ENCODE data around the gene PARP15. TPM values are rescaled to one million over a fixed set of nuclear protein-coding genes. Genes with fewer than 3 reads are reported as not detected.

The PARP15 gene
- total RNA-seq, 2 experiments from 2014 or later, result 41.6 to 41.8 TPM

- no peak overlapping the region for H3K27ac Mint-ChIP-seq
- H3K27me3 Mint-ChIP-seq, result no peaks in the 10 kb centered on the region
- intact Hi-C loops (cut with DNase I, micrococcal nuclease), result loop anchor here in 1 of 2 experiments (10.0 kb wide), 1 partner anchor 864 kb away; no protein-coding TSS in a partner anchor
- H3K36me3 Mint-ChIP-seq (ENCODE audit: low read depth), result peaks cover 47% of the 10 kb centered on the region
- Histone ChIP-seq H3K36me3 (ENCODE audit: insufficient read depth, low read length) (no peaks in the 10 kb centered on the region), H3K4me3 (ENCODE audit: low read length) (no peak overlapping the region), H3K9me3 (ENCODE audit: control insufficient read depth in 1 of 2, insufficient read depth in 1 of 2, low read length in 2 of 2) (no peaks in the 10 kb centered on the region), H3K27ac (ENCODE audit: low read depth in 1 of 2, low read length in 2 of 2) (no peak overlapping the region), H3K27me3 (ENCODE audit: control insufficient read depth in 1 of 2, insufficient read depth in 2 of 2, low read length in 2 of 2) (no peaks in the 10 kb centered on the region), H3K4me1 (ENCODE audit: insufficient read depth, low read length) (no peaks in the 10 kb centered on the region)
- H3K4me3 Mint-ChIP-seq, result no peak overlapping the region
- H3K9me3 Mint-ChIP-seq, result no peaks in the 10 kb centered on the region
- POLR2A ChIA-PET, result no interaction called here
- ATAC-seq (ENCODE audit: poor library complexity), result no peak
- no peak for DNase-seq
- TF ChIP-seq CTCF (IDR thresholded peaks at IDR 0.05), result no peak
- H3K4me1 Mint-ChIP-seq (ENCODE audit: low read depth), result peaks cover 38% of the 10 kb centered on the region
- CTCF ChIA-PET, result no interaction called here
Measured at GRCh38 chr3:122589297-122589696, 11.8 kb downstream of the PARP15 start.

GRCh38 chr3:122590610-122591009 is 13.2 kb downstream of the PARP15 start:
- DNase-seq (no peak), ATAC-seq (ENCODE audit: poor library complexity) (no peak)
- POLR2A ChIA-PET, result no interaction called here
- TF ChIP-seq CTCF (IDR thresholded peaks at IDR 0.05), result no peak
- Histone ChIP-seq H3K4me3 (ENCODE audit: low read length) (no peak overlapping the region), H3K36me3 (ENCODE audit: insufficient read depth, low read length) (no peaks in the 10 kb centered on the region), H3K27ac (ENCODE audit: low read depth in 1 of 2, low read length in 2 of 2) (no peak overlapping the region), H3K4me1 (ENCODE audit: insufficient read depth, low read length) (no peaks in the 10 kb centered on the region), H3K27me3 (ENCODE audit: control insufficient read depth in 1 of 2, insufficient read depth in 2 of 2, low read length in 2 of 2) (no peaks in the 10 kb centered on the region), H3K9me3 (ENCODE audit: control insufficient read depth in 1 of 2, insufficient read depth in 1 of 2, low read length in 2 of 2) (no peaks in the 10 kb centered on the region)
- intact Hi-C loops (cut with DNase I, micrococcal nuclease), result no loop called here
- H3K27me3 Mint-ChIP-seq, result no peaks in the 10 kb centered on the region
- no peak overlapping the region for H3K4me3 Mint-ChIP-seq
- H3K27ac Mint-ChIP-seq, result no peak overlapping the region
- H3K9me3 Mint-ChIP-seq, result no peaks in the 10 kb centered on the region
- H3K4me1 Mint-ChIP-seq (ENCODE audit: low read depth), result peaks cover 30% of the 10 kb centered on the region
- CTCF ChIA-PET, result no interaction called here
- H3K36me3 Mint-ChIP-seq (ENCODE audit: low read depth), result peaks cover 41% of the 10 kb centered on the region

GRCh38 chr3:122594025-122594424 is 16.6 kb downstream of the PARP15 start:
- DNase-seq (no peak), ATAC-seq (ENCODE audit: poor library complexity) (no peak)
- no peaks in the 10 kb centered on the region for H3K4me1 ChIP-seq (ENCODE audit: insufficient read depth, low read length)
- no peaks in the 10 kb centered on the region for H3K9me3 ChIP-seq (ENCODE audit: control insufficient read depth in 1 of 2, insufficient read depth in 1 of 2, low read length in 2 of 2)
- Mint-ChIP-seq H3K27me3 (no peaks in the 10 kb centered on the region), H3K4me3 (no peak overlapping the region), H3K9me3 (peaks cover 2% of the 10 kb centered on the region), H3K36me3 (ENCODE audit: low read depth) (peaks cover 41% of the 10 kb centered on the region), H3K27ac (no peak overlapping the region), H3K4me1 (ENCODE audit: low read depth) (peaks cover 9% of the 10 kb centered on the region)
- no peak overlapping the region for H3K4me3 ChIP-seq (ENCODE audit: low read length)
- H3K27ac ChIP-seq (ENCODE audit: low read depth in 1 of 2, low read length in 2 of 2), result no peak overlapping the region
- H3K27me3 ChIP-seq (ENCODE audit: control insufficient read depth in 1 of 2, insufficient read depth in 2 of 2, low read length in 2 of 2), result no peaks in the 10 kb centered on the region
- no peaks in the 10 kb centered on the region for H3K36me3 ChIP-seq (ENCODE audit: insufficient read depth, low read length)
- intact Hi-C loops (cut with DNase I, micrococcal nuclease), result no loop called here
- TF ChIP-seq CTCF (IDR thresholded peaks at IDR 0.05), result no peak
- ChIA-PET CTCF (no interaction called here), POLR2A (no interaction called here)

All from CD4-positive, alpha-beta T cell (primary cell).